ENCODE results near the gene TYROBP.

The TYROBP gene

GRCh38 chr19:35860818-35861639 is 47.1 kb downstream of the TYROBP start:
- H4K20me1 ChIP-seq (ENCODE audit: insufficient read depth): no peaks in the 10 kb centered on the region
- no peak overlapping the region for H2AFZ ChIP-seq (ENCODE audit: low read depth)
- no peaks in the 10 kb centered on the region for H3K36me3 ChIP-seq (ENCODE audit: insufficient read depth)
- H3K4me3 ChIP-seq (IDR thresholded peaks at IDR 0.05; ENCODE audit: insufficient read depth, low read depth, low read length): no peak overlapping the region
- no peak overlapping the region for H3K4me2 ChIP-seq
- H3K9ac ChIP-seq: no peak overlapping the region
- H3K27ac ChIP-seq: no peak overlapping the region
- no peaks in the 10 kb centered on the region for H3K4me1 ChIP-seq (ENCODE audit: low read depth, poor library complexity, severe bottlenecking)
- no peak for TF ChIP-seq CTCF (conservative IDR thresholded peaks at IDR 0.05; ENCODE audit: low read depth, low read length)
- H3K79me2 ChIP-seq (ENCODE audit: insufficient read depth, low read depth): no peaks in the 10 kb centered on the region
- peaks cover 90% of the 10 kb centered on the region for H3K27me3 ChIP-seq (ENCODE audit: insufficient read depth, low read depth)

GRCh38 chr19:35860436-35860817 is 47.7 kb downstream of the TYROBP start:
- H3K27me3 ChIP-seq (ENCODE audit: insufficient read depth, low read depth): peaks cover 89% of the 10 kb centered on the region
- H2AFZ ChIP-seq (ENCODE audit: low read depth): no peak overlapping the region
- no peak overlapping the region for H3K4me3 ChIP-seq (IDR thresholded peaks at IDR 0.05; ENCODE audit: insufficient read depth, low read depth, low read length)
- no peak overlapping the region for H3K4me2 ChIP-seq
- H3K27ac ChIP-seq: no peak overlapping the region
- no peak for TF ChIP-seq CTCF (conservative IDR thresholded peaks at IDR 0.05; ENCODE audit: low read depth, low read length)
- H3K4me1 ChIP-seq (ENCODE audit: low read depth, poor library complexity, severe bottlenecking): no peaks in the 10 kb centered on the region
- H3K36me3 ChIP-seq (ENCODE audit: insufficient read depth): no peaks in the 10 kb centered on the region
- H3K79me2 ChIP-seq (ENCODE audit: insufficient read depth, low read depth): no peaks in the 10 kb centered on the region
- H4K20me1 ChIP-seq (ENCODE audit: insufficient read depth): no peaks in the 10 kb centered on the region
- H3K9ac ChIP-seq: no peak overlapping the region

- H3K4me1 ChIP-seq (ENCODE audit: low read depth, poor library complexity, severe bottlenecking): no peaks in the 10 kb centered on the region
- H3K36me3 ChIP-seq (ENCODE audit: insufficient read depth): no peaks in the 10 kb centered on the region
- no peak overlapping the region for H3K4me2 ChIP-seq
- no peak for TF ChIP-seq CTCF (conservative IDR thresholded peaks at IDR 0.05; ENCODE audit: low read depth, low read length)
- no peaks in the 10 kb centered on the region for H3K79me2 ChIP-seq (ENCODE audit: insufficient read depth, low read depth)
- H3K4me3 ChIP-seq (IDR thresholded peaks at IDR 0.05; ENCODE audit: insufficient read depth, low read depth, low read length): no peak overlapping the region
- H3K27ac ChIP-seq: no peak overlapping the region
- H4K20me1 ChIP-seq (ENCODE audit: insufficient read depth): no peaks in the 10 kb centered on the region
- peaks cover 88% of the 10 kb centered on the region for H3K27me3 ChIP-seq (ENCODE audit: insufficient read depth, low read depth)
- H2AFZ ChIP-seq (ENCODE audit: low read depth): no peak overlapping the region
- H3K9ac ChIP-seq: no peak overlapping the region
These were observed 48.7 kb downstream of the TYROBP start for GRCh38 chr19:35859414-35859813.

- no peaks in the 10 kb centered on the region for H4K20me1 ChIP-seq (ENCODE audit: insufficient read depth)
- peaks cover 88% of the 10 kb centered on the region for H3K27me3 ChIP-seq (ENCODE audit: insufficient read depth, low read depth)
- no peaks in the 10 kb centered on the region for H3K79me2 ChIP-seq (ENCODE audit: insufficient read depth, low read depth)
These were observed 49.8 kb downstream of the TYROBP start for GRCh38 chr19:35858311-35858710.

More at GRCh38 chr19:35858311-35858710, 49.8 kb downstream of the TYROBP start:
- no peak overlapping the region for H3K4me3 ChIP-seq (IDR thresholded peaks at IDR 0.05; ENCODE audit: insufficient read depth, low read depth, low read length)
- no peak overlapping the region for H3K9ac ChIP-seq
- H3K36me3 ChIP-seq (ENCODE audit: insufficient read depth): no peaks in the 10 kb centered on the region
- no peak for TF ChIP-seq CTCF (conservative IDR thresholded peaks at IDR 0.05; ENCODE audit: low read depth, low read length)
- no peak overlapping the region for H2AFZ ChIP-seq (ENCODE audit: low read depth)
- H3K27ac ChIP-seq: no peak overlapping the region
- no peaks in the 10 kb centered on the region for H3K4me1 ChIP-seq (ENCODE audit: low read depth, poor library complexity, severe bottlenecking)
- H3K4me2 ChIP-seq: no peak overlapping the region
